ENCODE data around the gene PHACTR2.

PHACTR2 gene

DNA sequence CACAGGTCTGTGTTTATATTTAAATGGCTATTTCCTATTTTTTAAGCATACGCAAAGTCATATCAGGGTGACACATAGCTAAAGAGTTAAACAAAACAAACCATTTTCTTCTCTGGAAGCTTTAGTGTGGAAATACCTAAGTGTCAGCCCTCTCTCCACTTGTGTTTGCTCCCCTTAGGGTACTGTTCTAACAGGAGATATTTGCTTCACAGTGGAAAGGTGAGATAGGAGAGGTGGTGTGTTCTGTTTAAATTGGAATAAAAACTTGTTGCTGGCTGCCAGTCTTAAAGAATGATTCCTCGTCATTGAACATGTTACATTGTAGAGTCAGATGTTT lies 18.9 kb downstream of the PHACTR2 start:
- in situ Hi-C loops (cut with MboI; ENCODE audit: low sequenced_read_pairs): no loop called here

- in situ Hi-C loops (cut with MboI; ENCODE audit: low sequenced_read_pairs): no loop called here
Measured at GRCh38 chr6:143697076-143697800, 19.5 kb downstream of the PHACTR2 start.

DNA sequence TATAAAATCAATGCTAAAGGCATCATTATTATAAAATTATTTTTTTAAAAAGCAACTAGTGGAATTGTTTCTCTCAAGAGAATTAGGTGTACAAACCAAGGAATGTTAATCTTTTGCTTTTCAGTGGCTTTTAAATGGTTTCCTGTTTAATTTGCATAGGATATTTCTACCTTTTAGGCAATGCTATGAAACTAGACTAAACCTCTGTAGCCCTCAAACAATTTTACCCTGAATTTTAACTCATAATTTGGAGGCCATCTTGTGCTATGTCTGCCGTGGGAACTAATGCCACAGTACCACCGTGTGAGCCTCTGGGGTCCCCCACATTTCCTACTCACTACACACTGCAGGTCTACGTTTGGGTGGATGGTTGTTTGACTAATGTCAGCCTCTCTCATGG lies 20.6 kb downstream of the PHACTR2 start:
- in situ Hi-C loops (cut with MboI; ENCODE audit: low sequenced_read_pairs): no loop called here

GRCh38 chr6:143698759-143699429 lies 21.1 kb downstream of the PHACTR2 start:
- in situ Hi-C loops (cut with MboI; ENCODE audit: low sequenced_read_pairs): no loop called here

DNA sequence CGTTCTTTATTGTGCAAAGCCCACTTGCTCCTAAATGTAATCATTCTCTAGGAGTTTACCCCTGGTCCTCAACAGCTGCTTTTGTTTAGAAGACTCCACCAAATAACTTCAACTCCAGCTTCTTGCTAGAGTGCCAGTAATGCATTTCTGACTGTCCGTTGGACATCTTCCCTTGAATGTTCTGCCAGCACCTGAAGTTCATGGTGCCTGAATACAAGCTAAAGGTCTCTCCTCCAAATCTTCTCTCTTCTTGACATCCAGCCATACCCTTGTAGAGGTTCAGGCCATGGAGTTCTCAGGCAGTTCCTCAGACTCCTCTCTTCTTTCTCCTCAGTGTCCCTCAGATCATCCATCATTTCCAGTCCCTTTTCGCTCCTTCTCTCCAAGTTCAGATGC lies 21.7 kb downstream of the PHACTR2 start:
- in situ Hi-C loops (cut with MboI; ENCODE audit: low sequenced_read_pairs): no loop called here

DNA sequence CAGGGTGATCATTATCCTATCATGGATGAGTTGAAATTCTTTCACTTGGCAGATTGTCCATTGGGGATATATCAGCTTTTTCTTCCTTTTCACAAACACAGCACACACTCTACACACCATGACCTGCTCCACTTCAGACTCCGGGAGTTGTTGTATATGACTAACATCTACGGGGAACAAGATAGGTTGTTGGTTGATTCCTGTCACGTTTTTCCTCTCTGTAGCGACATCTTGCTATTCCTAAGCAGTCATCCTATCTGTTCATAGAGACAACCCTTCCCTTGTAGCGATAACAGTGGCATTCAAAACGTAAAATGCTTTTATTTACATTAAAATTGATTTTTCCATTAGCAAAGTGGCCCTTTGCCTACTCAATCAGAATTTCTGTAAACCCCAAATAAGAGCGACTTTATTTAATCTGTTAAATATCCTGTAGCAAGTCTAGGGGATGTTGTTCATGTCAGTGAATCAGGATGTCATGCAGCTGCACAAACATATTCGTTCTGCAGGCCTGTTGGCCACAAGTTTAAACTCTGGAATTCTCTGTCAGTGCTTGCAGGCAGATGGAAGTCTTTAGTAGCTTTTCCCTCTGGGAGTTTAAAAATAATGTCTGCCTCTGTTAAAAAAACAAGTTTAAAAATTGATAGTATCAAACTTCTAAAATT lies 23.1 kb downstream of the PHACTR2 start:
- in situ Hi-C loops (cut with MboI; ENCODE audit: low sequenced_read_pairs): no loop called here

- in situ Hi-C loops (cut with MboI; ENCODE audit: low sequenced_read_pairs): no loop called here
Measured at GRCh38 chr6:143701349-143702234, 23.8 kb downstream of the PHACTR2 start.

DNA sequence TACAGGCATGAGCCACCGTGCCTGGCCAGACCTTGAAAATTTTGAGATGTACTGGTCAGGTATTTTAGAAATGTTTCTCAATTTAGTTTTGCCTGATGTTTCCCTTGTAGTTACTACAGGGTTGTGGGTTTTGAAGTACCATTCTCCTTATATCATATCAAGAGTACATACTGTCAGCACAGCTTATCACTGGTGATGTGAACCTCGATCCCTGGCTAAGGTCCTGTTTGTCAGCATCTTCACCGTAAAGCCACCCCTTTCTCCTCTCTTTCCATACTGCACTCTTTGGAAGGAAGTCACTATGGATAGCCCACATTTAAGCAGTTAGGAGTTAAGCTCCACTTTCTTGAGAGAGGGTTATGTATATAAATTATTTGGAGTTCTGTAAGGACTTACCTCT lies 27.8 kb downstream of the PHACTR2 start:
- in situ Hi-C loops (cut with MboI; ENCODE audit: low sequenced_read_pairs): no loop called here

- in situ Hi-C loops (cut with MboI; ENCODE audit: low sequenced_read_pairs): no loop called here
Measured at GRCh38 chr6:143707697-143708096, 29.9 kb downstream of the PHACTR2 start.

DNA sequence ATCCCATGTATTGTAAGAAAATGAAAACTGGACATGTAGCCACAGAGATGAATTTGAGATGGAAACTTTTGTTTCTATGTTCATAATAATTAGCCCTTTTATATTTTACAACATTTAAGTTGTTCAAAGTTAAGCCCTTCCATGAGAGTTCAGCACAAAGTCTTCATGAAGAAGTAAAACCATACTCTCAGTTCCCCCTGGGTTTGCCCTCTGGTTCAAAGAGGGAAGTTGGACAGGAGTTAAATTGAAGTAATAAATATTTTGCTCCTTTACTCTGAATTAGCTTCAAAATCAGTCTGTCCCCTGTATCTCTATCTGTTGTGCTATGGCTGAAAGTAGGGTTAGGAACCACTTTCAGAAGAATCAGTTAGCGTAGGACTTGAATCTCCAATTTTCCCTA lies 31.1 kb downstream of the PHACTR2 start:
- in situ Hi-C loops (cut with MboI; ENCODE audit: low sequenced_read_pairs): no loop called here

DNA sequence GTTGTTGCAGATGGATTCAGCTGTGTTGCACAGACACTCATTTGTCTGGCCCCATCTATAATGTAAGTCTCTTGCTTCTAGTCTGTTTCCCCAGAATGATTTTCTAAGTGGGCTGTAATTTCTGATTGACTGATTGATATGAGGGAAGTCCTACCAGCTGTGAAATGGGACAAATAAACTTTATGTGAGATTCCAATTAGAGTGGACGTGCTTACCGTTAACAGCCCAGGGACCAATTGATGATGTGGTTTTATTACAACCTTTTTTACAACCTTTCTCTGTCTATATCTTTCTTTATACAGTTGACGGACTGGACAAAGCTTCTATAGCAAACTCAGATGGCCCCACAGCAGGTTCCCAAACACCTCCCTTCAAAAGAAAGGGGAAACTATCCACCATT lies 33.9 kb downstream of the PHACTR2 start:
- in situ Hi-C loops (cut with MboI; ENCODE audit: low sequenced_read_pairs): no loop called here

- in situ Hi-C loops (cut with MboI; ENCODE audit: low sequenced_read_pairs): no loop called here
Measured at GRCh38 chr6:143718472-143718871, 40.7 kb downstream of the PHACTR2 start.

DNA sequence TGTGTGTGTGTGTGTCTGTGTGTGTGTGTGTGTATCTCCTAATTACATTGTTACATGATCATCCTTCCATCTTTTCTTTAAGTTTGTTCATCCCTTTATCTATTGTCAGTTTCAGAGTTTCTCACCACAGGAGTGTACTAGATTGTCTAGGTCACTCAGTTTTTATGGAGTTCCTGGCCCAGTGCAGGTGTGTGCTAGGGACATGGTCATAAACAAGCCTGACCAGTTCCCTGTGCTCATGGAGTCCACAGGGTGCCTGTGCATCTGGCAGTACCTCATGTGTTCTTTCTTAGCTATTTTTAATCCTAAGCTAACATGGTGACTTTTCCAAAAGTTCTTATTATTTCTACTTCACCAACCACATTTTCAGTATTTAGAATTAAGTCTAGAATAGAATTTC lies 43.9 kb downstream of the PHACTR2 start:
- in situ Hi-C loops (cut with MboI; ENCODE audit: low sequenced_read_pairs): no loop called here

DNA sequence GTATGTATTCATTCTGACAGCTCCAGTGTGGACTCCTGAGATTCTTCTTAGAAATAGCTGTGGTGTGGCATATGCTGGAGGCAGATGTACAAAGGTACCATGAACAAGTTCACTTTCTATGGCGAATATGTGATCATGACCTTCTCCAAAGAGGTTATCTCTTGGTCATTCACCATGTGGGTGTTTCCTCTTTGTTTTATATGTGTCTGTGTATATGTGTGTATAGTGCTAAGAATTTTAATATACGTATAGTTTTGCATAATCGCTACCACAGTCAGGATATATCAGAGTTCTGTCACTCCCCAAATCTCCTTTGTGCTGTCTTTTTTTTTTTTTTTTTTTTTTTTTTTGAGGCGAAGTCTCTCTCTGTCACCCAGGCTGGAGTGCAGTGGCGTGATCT lies 47.1 kb downstream of the PHACTR2 start:
- in situ Hi-C loops (cut with MboI; ENCODE audit: low sequenced_read_pairs): no loop called here

GRCh38 chr6:143726015-143726647 lies 48.4 kb downstream of the PHACTR2 start:
- in situ Hi-C loops (cut with MboI; ENCODE audit: low sequenced_read_pairs): no loop called here

DNA sequence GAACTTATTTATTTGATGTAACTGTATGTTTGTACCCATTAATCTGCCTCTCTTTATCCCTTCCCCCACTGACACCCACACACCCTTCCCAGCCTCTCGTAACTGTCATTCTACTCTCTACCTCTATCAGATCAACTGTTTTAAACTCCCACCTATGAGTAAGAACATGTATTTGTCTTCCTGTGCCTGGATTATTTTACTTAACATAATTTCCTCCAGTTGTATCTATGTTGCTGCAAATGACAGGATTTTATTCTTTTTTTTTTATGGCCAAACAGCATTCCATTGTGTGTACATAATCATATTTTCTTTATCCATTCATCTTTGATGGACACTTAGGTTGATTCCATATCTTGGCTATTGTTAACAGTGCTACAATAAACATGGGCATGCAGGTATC lies 49.3 kb downstream of the PHACTR2 start:
- in situ Hi-C loops (cut with MboI; ENCODE audit: low sequenced_read_pairs): no loop called here

DNA sequence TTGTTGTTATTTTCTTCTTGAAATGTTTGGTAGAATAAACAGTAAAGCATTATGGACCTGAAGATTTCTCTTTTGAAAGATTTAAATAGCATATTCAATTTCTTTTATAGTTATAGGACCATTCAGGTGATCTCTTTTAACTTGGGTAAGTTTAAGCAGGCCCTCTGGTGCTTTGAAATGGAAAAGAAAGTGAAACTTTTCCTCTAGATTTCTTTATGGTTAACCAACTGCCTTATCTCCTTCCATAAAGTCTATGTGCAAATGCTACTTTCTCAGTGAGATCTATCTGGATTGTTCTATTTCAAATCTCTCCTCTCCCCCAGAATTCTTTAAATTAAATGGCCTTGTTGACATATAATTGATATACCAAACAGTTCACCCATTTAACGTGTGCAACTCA lies 54.0 kb downstream of the PHACTR2 start:
- in situ Hi-C loops (cut with MboI; ENCODE audit: low sequenced_read_pairs): no loop called here

GRCh38 chr6:143732536-143732935 lies 54.8 kb downstream of the PHACTR2 start:
- in situ Hi-C loops (cut with MboI; ENCODE audit: low sequenced_read_pairs): no loop called here

DNA sequence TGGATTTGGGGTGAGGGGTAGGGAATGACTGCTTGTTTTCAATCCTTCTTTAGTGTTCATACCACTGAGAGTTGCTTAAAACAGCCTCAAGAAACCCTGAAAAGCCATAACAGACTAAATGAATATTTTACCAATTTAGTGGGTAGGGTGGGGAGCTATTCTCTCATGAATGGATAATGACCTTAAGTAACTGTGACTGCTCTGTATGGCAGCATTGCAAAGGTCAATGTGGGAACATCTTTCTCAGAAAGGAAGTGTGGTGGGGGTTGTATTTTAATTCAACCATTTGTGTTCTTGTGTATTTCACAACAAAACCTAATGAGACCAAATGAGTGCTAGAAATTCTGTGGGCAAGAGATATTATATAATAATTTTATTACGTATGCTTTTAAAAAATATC lies 55.7 kb downstream of the PHACTR2 start:
- in situ Hi-C loops (cut with MboI; ENCODE audit: low sequenced_read_pairs): no loop called here

- in situ Hi-C loops (cut with MboI; ENCODE audit: low sequenced_read_pairs): no loop called here
Measured at GRCh38 chr6:143734641-143735063, 56.9 kb downstream of the PHACTR2 start.
